NK-92 treated with Interleukin-12 subunit alpha and Interleukin-12 subunit beta, amount 100 ng/mL, for 24 hours (cell line): ENCODE data around the gene JADE1.

Experiments used
- DNase-seq: peaks from one replicate; lab custom pipeline; 2025; lab: John Stamatoyannopoulos, UW

JADE1 gene

DNA sequence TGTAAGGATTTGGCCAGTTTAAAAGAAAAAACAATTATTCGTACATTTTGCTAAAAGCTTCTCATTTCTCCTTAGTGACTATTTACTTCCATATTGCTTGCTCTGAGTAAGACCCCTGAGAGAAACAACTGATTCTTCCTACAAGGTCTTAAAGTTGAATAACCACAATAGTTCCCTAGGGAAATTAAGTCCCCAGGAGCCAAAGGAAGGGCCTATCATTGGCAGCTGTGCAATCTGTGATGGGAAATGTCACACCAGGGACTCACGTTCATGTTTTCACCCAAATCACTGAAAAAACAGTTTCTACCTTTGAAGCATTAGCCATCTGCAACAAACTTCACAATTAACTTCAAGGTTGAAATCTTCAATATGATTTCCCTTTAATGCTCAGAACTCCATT, 66.7 kb downstream of the JADE1 start:
- no peak for DNase-seq

DNA sequence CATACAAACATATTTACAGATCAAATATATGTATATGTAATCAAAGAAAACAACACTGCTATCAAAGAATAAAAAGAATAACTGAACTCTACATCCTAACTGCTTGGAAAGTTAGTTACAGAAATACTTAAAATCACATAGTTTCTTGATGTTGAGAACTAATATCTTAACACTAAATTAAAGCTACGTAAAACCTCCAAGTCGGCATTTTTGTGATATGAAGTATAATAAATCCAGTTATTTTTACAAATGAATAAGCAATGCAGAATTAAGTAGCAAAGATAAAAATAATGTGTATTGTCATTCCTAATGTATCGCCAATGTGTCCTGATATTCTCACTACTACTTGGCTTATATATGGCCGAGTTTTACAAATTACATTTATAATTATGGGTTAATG, 68.4 kb downstream of the JADE1 start:
- no peak for DNase-seq

DNA sequence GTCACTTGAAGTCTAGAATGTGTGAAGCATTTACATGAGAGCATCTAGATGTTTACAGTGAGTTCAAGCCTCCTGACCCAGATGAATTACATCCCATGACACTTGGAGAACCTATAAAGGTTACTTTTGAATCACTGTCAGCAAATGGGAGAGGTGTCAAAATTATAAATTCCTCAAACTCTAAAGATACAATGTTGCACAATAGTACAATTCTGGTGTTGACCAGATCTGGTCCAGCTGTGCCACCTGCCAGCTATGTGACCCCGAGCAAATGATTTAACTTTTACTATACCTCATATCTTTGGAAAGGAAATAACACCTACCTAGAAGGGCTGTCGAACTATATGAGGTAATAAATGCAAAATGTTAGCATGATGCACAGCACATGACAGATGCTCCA, 69.8 kb downstream of the JADE1 start:
- DNase-seq: no peak

DNA sequence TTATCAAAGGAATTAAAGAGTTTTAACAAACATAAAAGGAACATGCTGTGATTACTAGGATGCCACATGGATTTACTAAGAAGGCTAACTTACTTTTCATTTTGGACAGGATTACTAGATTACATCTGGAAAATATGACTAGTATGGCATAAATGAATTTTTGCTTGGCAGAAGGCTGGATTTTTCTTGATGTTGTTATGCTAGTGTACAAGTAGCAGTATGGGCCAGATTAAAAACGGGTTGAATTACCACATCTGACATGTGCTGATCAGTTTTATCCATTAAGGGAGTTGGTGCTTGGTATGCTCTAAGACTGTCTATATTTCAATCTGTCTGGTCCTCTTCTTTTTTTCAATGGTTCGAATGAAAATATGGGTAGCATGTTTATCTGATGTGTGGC, 70.5 kb downstream of the JADE1 start:
- DNase-seq: no peak

DNA sequence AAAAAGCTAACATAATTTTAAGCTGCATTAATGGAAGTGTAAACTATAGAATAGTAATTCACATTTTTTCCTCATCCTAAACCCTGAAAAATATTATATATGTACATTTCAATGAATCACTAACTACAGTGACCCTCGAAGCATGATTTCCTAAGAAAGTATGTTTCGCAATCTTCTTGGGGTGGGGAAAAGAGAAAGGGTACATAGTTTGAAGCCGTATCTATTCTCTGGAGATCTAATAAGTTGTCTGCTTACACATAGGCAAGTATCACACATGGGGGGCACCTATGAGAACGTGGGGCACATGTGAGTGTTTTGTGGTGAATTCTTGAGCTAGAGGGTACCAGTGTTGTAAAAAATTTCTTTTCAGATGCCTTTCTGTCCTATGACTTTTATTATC, 71.2 kb downstream of the JADE1 start:
- DNase-seq: no peak

DNA sequence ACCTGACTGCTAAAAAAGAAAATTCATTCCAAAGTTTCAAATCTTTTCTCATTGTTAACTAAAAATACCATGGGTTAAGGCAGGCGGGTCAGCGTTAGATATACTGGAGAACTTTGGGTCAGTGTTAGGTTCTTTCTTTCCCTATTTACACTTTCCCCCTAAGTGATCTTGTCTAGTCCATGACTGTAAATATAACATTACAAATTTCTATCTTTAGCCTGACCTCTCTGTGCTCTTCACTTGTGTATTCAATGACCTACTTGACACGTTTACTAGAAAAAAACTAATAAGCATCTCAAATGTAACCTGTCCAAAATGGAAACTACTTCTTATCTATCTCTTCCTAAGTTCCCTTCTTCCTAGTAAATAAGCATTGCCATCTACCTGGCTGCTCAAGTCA, 95.3 kb downstream of the JADE1 start:
- no peak for DNase-seq

DNA sequence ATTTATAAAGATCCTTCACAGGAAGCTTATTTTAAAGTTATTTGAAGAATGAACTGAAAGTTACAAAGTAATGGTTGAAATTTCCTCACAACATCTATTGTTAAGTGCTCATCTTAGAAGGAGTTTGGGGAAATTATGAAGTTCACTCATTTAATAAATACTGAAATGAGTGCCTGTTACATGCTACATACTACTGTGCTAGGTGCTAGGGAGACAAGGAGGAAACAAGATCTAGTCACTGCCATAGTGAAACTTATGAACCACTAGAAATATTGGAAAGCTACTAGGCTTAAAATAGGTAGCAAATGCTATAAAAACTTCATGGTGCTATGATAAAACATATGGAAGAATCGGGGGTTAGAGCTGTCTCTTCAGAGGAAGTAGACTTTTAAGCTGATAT, 97.1 kb downstream of the JADE1 start:
- no peak for DNase-seq

DNA sequence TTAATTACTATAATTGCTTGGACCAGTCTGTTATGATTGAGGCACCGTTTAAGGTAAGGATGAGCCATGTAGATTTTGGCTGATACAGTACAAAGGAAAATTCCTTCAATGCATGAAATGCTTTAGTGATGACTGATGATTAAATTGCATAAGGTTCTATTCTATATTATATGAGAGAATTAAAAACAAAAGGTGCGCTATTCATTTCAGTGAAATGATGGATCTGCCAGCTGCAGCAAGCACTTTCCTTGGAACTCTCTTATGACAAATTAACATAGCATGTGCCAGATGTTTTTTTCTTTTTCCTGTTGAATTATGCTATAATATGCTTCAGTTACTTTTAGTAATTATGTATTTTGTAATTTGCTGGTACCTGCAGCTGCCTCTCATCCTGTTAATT, 98.5 kb downstream of the JADE1 start:
- DNase-seq: no peak

DNA sequence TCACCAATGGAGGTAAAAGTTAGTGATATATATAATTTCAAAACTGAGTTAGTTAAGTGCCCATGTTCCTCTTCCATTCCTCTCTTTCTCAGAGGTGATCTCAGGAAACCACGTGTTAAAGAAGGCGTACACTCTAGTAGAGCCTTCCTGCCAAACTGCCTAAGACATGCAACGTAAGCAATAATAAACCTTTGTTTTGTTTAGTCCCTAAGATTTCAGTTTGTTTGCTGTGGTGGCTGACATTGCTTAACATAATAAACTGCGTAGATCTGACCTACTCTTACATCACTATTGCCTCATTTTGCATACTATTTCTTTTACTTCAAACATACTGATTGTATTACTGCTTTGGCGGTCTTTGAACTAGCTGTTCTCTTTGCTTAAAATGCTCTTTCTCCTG, 99.2 kb downstream of the JADE1 start:
- no peak for DNase-seq

DNA sequence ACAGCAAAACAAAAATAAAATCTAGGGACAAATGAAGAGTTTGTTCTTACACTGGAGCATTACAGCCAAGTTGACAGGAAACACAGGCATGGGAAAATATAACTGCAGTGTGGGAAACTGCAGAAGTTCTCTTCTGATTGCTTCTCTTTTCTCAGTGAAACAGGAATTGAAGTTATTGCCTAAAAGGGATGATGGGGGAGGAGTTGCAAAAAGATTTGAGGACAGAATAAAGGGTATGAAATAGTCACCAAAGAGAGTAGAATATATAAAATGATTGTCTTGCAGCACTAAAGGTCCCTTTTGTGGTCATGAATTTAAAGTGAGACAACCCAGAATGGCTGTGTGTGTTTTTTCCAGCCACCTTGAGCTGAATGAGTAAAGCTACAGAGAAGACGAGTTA, 103.7 kb downstream of the JADE1 start:
- DNase-seq: no peak

DNA sequence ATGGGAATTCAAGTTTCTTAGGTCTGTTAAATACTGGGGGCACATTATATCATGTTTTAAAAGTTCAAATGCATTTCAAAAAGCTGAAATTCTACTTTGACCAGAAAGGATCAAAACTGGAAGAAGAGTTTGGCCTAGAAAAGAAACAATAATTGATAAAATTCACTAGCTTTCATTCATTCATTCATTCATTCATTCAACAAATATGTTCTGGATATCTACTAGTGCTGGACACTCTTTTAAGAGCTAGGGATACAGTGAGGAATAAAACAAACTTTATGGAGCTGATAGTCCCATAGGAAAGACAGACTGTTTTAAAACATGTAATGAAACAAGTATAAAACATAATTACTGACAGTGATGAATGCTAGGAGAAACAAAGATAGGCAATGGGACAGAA, 106.0 kb downstream of the JADE1 start:
- DNase-seq: no peak

DNA sequence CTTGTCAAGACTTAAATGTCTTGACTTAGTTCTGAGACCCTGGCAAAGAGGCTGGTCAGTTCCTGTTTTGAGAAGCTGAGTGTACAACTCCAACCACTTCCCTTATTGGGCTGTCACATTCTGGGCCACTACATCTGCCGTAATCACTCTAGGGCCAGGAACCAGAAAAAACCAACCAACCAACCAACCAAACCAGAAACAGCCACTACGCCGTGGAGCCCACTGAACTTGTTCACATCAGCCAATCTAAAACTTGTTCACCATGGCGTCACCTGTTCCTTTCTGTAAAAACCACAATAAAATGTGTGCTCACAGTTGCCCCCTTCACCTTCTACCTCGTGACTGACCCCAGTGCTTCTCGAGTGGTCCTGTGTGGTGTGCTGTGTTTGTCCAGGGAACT, 107.3 kb downstream of the JADE1 start:
- no peak for DNase-seq

DNA sequence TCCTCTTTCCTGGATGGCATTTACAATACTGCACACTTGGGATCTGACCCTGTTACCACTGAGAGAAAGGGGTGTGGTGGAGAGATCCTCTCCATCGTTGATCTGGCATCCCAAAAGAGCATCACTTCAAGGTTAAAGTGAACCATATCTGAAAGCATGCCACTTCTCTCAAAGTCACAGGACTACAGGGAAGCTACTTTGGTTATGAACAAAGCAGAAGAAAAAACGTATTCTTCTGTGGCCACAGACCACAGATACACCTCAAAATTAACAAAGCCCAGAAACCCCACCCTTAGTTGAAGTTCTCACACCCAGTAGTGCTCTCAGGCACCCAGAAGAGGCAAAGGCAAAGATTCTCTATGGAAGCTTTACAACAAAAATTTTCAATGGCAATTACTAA, 108.3 kb downstream of the JADE1 start:
- DNase-seq: no peak

DNA sequence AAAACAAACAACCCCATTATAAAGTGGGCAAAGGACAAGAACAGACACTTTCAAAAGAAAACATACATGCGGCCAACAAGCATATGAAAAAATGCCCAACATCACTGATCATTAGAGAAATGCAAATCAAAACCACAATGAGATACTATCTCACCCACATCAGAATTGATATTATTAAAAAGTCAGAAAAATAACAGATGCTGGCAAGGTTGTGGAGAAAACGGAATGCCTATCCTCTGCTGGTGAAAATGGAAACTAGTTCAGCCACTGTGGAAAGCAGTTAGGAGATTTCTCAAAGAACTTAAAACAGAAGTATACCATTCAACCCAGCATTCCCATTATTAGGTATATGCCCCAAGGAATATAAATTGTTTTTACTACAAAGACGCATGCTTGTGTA, 112.5 kb downstream of the JADE1 start:
- DNase-seq: no peak
